NCI-H446 (cell line): ENCODE data around the gene SEZ6.

Experiments
- DNase-seq, 2 experiments: peaks; one replicate each; lab custom pipeline; 2025; lab: John Stamatoyannopoulos, UW

SEZ6 gene

DNA sequence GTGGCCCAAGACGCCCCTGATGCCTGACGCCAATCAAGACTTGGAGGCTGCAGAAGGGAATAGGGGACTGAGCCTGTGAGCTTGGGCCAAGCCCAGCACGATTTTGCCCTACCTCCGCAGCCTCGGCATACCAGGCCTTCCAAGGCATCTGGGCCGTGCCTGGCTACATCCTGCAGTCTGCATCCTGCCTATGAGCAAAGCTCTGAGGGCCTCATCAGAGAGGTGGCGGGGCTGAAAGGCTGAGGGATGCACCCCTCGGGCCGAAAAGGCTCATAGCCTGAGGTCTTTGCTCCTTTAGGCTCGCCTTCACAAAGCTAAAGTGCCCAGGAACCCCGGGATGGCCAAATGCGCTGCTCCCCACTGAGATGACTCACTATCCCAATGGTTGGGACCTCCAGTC lies 2.5 kb downstream of the SEZ6 start:
- DNase-seq, result no peak

- no peak for DNase-seq
These were observed 3.0 kb downstream of the SEZ6 start for GRCh38 chr17:29002811-29003210.

DNA sequence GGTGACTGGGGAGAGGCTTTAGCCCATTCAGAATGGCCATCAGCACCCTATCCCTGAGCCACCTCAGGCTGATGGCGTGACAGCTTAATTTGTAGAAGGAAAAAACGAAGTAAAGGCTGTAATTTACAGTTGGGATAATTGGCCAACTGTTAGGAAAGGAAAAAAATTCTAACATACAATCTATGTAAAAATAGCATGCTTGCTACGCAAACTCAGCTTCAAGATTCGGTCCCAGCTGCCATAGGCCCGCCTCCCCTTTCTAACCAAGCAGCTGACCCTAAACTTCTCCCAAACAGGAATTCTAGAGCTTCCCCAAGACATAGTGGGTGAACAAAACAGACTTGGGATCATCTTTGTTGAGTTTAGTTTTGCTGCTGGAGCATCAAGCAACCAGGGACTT lies 4.9 kb downstream of the SEZ6 start:
- no peak for DNase-seq

DNA sequence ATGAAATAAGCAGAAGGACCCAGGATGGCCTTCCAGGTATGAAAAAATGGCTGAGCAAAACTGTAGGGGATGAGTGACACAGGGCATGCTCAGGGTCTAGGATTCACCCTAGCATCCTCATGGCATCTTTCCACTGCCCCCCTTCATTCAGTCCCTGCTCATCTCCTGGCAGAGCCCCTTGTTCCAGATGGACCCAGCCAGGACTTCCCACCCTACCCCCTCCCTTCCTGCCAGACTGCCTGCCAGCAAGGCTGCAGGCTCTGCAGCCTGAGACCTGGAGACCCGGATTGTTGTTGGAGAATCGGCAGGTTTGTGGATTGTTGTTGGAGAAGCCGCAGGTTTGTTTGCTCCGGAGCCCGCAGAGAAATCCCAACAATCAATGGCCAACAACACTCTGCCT lies 6.6 kb downstream of the SEZ6 start:
- DNase-seq, result peak in 1 of 2 experiments; percentile 56

- DNase-seq, result peak in 1 of 2 experiments; percentile 73
These were observed 8.0 kb downstream of the SEZ6 start for GRCh38 chr17:28997806-28998205.

- no peak for DNase-seq
These were observed 9.2 kb downstream of the SEZ6 start for GRCh38 chr17:28996554-28997096.

DNA sequence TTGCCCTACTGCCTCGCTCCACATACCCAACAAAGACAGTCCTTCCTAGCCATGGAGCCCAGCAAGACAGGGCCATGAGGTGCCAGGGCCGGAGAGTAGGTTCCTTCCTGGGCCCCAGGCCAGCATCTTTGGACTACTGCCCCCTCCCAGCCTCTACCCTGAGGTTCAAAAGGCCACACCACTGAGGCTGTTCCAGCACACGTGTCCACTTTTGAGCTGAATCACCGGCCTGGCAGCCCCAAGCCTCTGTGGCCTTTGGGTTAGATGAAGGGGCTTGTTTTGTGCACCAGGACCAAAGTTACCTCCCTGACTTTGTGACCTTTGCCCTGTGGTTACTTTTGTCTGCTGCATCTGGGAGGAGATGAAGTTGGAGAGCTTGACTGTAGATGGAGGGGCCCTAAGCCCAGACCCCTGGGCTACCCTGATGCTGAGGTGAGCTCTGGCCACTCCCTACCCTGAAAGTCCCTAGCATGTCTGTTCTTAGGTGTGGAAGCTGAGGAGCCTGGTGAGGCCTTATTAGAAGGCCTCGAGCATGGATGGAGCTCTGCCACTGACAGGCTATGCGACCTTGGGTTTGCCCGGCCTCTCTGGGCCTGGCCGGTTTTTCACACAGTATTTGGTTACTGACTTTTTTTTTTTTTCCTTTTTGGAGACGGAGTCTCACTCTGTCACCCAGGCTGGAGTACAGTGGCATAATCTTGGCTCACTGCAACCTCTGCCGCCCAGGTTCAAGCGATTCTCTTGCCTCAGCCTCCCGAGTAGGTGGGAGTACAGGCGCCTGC lies 12.0 kb downstream of the SEZ6 start:
- no peak for DNase-seq

- DNase-seq, result no peak
These were observed 12.9 kb downstream of the SEZ6 start for GRCh38 chr17:28992625-28993600.

- no peak for DNase-seq
These were observed 13.6 kb downstream of the SEZ6 start for GRCh38 chr17:28992185-28992584.

DNA sequence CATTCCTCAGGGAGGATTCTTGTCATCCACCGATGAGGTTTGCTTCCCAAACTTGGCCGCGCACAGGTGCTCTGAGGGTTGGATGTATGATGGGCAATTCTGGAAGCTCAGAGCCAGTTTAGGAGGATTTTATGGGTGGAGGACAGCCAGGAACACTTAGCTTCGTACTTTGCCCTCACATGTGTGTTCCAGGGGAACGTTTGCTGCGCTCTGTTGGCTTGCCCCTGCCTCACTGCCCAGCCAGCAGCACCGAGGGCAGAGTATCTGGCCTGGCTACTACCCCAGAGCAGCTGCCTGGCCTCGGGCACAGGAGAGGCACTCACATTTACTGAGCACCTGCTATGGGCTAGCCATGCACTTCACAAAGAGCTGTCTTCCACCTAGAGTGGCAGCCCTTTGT lies 14.1 kb downstream of the SEZ6 start:
- no peak for DNase-seq

DNA sequence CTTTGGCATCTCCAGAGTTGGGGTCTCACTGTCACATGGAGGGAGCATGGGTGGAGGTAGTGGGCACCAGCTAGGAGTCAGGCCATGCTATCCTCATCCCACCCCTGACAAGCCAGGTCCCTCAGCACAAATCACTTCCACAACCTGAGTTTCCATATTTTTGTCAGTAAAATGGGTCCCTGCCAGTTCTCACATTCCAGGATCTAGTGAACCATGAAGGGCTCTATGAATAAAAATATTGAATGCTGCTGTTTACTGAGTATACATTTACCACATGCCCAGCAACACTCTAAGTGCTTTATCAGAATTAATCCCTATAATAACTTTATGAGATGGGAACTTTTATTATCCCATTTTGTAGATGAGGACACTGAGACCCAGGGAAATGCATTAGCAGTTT lies 16.8 kb downstream of the SEZ6 start:
- DNase-seq, result no peak

GRCh38 chr17:28988475-28988874 lies 17.4 kb downstream of the SEZ6 start:
- DNase-seq, result no peak

- no peak for DNase-seq
These were observed 18.8 kb downstream of the SEZ6 start for GRCh38 chr17:28986714-28987655.

DNA sequence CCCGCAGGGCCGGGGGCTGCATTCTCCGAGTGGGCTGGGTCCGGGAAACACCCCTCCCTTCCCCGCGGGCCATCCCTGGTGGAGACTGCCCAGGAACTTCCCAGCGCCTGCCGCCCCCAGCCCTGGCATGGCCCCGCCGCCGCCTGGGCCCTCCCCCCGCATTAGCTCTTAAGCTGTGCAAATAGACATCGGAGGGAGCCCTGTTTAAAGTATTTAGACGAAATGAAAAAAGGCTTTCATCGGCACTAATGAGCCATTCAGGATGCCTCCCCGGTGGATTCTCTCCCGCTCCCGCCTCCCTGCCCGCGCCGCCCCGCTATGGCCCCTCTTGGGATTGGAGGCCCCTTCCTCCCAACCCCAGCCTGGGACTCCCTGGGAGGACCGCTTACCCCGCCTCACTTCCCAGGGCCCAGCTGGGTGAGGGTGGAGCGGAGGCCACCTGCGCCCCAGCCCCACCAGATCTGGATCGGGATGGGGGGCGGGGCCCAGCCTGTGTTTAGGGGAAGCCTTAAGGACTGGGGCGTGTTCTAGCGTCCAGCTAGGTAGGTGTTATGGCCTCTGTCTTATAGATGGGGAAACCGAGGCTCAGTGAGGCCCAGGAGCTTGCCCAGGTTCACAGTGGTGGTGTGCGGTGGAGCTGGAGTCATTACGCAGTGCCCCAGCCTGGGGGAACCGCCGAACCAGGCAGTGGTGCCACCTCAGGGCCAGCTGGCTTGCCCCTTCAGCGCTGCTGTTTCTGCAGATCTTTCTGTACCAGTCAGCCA lies 19.7 kb downstream of the SEZ6 start:
- no peak for DNase-seq

- peak; percentile 67 to 91 for DNase-seq
These were observed 22.3 kb downstream of the SEZ6 start for GRCh38 chr17:28983286-28984230.

DNA sequence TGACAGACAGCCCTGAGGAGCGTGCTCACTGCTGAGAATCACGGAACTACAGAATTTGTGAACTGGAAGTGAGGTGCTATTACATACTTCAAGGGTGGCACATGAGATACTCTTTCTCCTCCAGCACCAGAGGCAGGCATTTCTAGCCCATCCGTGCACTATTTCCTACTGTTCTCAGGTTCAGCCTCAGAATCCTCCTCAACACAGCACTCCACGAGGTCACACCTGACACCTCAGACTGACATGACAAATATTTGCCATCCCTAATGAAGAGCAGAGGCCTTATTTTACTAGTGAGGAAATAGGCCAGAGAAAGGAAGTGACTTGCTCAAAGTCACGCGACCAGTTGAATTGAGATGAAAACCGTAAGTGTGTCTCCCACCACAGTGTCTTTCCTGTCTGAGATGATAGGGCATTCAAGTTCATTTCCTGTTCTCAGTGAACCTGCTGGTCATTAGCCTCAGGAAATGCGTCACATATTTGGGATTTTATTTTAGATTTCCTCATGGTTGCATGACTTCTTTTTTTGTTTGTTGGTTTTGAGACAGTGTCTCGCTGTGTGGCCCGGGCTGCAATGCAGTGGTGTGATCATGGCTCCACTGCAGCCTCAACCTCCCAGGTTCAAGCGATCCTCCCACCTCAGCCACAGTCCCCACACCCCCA lies 23.6 kb downstream of the SEZ6 start:
- no peak for DNase-seq

DNA sequence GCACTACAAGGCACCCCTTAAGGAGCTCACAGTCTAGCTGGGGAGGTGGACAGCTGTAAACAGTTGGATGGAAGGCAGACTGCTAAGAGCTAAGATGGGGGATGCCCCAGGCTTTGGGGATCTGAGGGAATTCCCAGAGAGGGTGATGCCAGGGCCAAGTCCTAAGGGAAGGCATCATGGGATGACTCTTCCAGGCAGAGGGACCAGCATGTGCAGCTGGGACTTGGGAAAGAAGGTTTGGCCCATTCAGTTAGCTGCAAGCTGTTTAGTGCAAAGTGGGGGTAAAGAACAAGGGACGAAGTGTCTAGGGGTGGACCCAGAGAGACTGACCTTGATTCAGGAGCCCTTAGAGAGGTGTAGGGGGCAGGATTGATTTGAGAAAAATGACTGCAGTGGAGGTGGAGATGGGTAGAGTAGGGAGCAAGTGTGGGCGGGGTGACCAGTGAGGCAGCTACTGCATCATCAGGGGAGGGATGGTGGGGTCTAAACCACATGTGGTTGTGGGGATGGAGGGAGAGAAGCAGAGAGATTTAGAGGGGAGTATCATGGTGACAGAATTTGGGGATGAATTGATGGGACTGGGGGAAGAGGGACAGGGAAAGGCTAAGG lies 27.4 kb downstream of the SEZ6 start:
- DNase-seq, result no peak

DNA sequence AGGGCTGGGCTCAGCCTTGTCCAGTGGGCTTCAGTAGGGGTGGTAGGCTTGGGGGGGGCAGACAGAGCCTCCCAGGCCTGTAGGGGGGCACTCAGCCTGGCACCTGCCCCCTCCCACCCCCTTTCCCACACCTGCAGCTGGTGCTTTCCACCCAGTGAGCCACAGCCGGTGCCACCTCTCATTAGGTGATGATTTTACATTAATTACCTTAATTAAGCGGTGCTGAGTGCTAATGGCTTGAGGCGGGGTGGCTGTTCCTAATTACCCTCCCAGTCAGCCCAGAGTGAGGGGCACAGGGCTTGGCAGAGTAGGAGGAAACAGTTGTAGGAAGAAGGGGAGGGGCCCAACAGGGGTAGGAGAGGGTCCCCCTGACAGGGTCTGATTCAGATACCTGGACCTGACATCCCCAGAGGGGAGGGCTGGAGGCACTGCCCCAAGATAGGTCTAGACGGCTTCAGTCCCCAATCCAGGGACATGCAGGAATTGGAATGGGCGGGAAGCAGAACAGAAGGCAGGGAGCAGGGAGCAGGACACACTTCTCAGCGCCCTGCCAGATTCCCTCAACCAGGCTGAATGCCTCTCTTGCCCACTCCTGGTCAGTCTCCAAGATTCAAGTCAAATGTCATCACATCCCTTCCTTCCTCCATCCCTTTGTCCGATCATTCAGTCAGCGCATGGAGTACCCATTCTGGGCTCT lies 28.0 kb downstream of the SEZ6 start:
- DNase-seq, result no peak
